Measurements from ENCODE around the gene IL17C. TPM values are rescaled to one million over a fixed set of nuclear protein-coding genes. Genes with fewer than 3 reads are reported as not detected.

Gene IL17C
- total RNA-seq, 1 experiment from 2014 or later: not detected

DNA sequence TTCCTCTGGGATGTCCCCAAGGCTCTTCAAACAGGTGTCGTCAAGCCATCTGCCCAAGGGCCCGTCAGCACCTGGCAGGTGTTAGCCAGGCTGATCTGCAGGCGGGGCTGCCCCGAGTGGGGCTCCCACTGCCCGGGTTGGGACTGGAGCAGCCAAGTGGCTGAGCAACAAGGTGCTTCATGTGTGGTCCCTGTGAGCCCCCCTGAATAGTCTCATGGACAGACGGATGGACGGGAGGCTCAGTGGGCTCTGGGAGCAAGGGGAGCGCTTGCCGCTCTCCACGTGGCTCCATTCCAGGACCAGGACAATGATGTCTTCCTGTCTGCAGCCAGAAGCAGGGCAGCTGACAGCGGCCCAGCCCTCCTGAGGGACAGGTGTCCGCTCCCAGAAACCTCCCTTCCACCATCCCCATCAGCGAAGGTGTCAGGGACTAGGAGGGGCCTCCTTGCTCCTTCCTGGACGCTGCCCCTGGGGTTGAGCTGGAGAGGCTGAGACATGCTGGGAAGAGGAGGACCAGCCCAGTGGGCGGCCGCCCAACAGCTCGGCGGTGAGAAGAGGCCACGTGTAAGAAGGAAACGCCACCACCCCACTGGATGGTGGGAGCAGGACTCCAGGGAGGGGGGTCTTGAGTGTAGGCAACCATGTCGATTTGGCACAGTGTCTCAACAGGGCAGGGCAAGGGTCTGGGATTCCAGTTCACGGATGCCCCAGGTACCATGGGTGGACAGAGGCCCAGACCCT, 38.3 kb downstream of the IL17C start:
- Histone ChIP-seq H3K79me2 (ENCODE audit: low read length) (no peaks in the 10 kb centered on the region), H3K9ac (ENCODE audit: low read length) (no peak overlapping the region), H3K36me3 (ENCODE audit: low read depth, low read length) (no peaks in the 10 kb centered on the region), H4K20me1 (ENCODE audit: low read length) (no peaks in the 10 kb centered on the region), H3K27me3 (ENCODE audit: low read length) (no peaks in the 10 kb centered on the region), H3F3A (ENCODE audit: low read length, unreplicated experiment) (no peaks in the 10 kb centered on the region), H3K9me3 (ENCODE audit: low read length) (no peaks in the 10 kb centered on the region), H3K4me1 (ENCODE audit: insufficient read depth, low read length) (peaks cover 6% of the 10 kb centered on the region; the same call in 1 of the 2 replicates), H3K9me2 (replicated peaks; ENCODE audit: low read length) (no peaks in the 10 kb centered on the region), H3K4me3 (ENCODE audit: low read length) (no peak overlapping the region), H2AFZ (ENCODE audit: low read length) (no peak overlapping the region), H3K27ac (ENCODE audit: low read length) (no peak overlapping the region), H3K4me2 (ENCODE audit: low read length) (no peak overlapping the region)
- POLR2A ChIA-PET (ENCODE audit: unreplicated experiment): no interaction called here
- no peak for DNase-seq
- ATAC-seq: no peak
- BruUV-seq (replicated peaks): no TSS peak
- intact Hi-C loops (cut with micrococcal nuclease): no loop called here
- CTCF ChIA-PET: no interaction called here
- no peak for TF ChIP-seq EZH2phosphoT487 (IDR thresholded peaks at IDR 0.05; ENCODE audit: borderline replicate concordance, low read length)
- TF ChIP-seq, protein P1, sequence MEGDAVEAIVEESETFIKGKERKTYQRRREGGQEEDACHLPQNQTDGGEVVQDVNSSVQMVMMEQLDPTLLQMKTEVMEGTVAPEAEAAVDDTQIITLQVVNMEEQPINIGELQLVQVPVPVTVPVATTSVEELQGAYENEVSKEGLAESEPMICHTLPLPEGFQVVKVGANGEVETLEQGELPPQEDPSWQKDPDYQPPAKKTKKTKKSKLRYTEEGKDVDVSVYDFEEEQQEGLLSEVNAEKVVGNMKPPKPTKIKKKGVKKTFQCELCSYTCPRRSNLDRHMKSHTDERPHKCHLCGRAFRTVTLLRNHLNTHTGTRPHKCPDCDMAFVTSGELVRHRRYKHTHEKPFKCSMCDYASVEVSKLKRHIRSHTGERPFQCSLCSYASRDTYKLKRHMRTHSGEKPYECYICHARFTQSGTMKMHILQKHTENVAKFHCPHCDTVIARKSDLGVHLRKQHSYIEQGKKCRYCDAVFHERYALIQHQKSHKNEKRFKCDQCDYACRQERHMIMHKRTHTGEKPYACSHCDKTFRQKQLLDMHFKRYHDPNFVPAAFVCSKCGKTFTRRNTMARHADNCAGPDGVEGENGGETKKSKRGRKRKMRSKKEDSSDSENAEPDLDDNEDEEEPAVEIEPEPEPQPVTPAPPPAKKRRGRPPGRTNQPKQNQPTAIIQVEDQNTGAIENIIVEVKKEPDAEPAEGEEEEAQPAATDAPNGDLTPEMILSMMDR (conservative IDR thresholded peaks at IDR 0.05; ENCODE audit: low read depth, low read length): no peak
- TF ChIP-seq EZH2 (IDR thresholded peaks at IDR 0.05; ENCODE audit: low read length, unreplicated experiment): no peak

DNA sequence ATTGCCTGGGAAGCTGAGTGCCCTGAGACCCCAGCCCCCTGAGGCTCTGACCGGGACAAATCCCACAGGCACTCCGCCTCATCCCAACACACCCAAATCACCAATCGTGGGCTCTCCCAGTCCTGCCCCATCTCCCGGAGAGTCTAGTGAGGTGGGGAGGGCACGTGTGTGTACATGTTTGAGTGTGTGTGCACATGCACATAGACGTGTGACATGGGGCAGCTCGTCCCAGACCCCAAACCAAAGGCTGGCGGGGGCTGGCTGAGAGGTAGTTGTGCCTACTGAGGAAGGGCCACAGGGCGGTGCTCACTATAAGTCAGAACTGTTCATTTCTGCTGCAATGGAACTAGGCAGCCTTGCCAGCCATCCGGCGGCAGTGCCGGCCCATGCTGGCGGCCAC, 39.3 kb downstream of the IL17C start:
- Histone ChIP-seq H3K4me1 (ENCODE audit: insufficient read depth, low read length) (peaks cover 6% of the 10 kb centered on the region; the same call in 1 of the 2 replicates), H3K4me3 (ENCODE audit: low read length) (no peak overlapping the region), H3K27me3 (ENCODE audit: low read length) (no peaks in the 10 kb centered on the region), H3K9me2 (replicated peaks; ENCODE audit: low read length) (no peaks in the 10 kb centered on the region), H3K9ac (ENCODE audit: low read length) (no peak overlapping the region), H3K27ac (ENCODE audit: low read length) (no peak overlapping the region), H3F3A (ENCODE audit: low read length, unreplicated experiment) (no peaks in the 10 kb centered on the region), H3K9me3 (ENCODE audit: low read length) (no peaks in the 10 kb centered on the region), H3K4me2 (ENCODE audit: low read length) (no peak overlapping the region), H3K79me2 (ENCODE audit: low read length) (no peaks in the 10 kb centered on the region), H2AFZ (ENCODE audit: low read length) (no peak overlapping the region), H4K20me1 (ENCODE audit: low read length) (no peaks in the 10 kb centered on the region), H3K36me3 (ENCODE audit: low read depth, low read length) (no peaks in the 10 kb centered on the region)
- intact Hi-C loops (cut with micrococcal nuclease): no loop called here
- BruUV-seq (replicated peaks): no TSS peak
- ATAC-seq: no peak
- POLR2A ChIA-PET (ENCODE audit: unreplicated experiment): no interaction called here
- TF ChIP-seq EZH2phosphoT487 (IDR thresholded peaks at IDR 0.05; ENCODE audit: borderline replicate concordance, low read length) (no peak), EZH2 (IDR thresholded peaks at IDR 0.05; ENCODE audit: low read length, unreplicated experiment) (no peak)
- TF ChIP-seq, protein P1 (conservative IDR thresholded peaks at IDR 0.05; ENCODE audit: low read depth, low read length): no peak
- CTCF ChIA-PET: no interaction called here
- no peak for DNase-seq

DNA sequence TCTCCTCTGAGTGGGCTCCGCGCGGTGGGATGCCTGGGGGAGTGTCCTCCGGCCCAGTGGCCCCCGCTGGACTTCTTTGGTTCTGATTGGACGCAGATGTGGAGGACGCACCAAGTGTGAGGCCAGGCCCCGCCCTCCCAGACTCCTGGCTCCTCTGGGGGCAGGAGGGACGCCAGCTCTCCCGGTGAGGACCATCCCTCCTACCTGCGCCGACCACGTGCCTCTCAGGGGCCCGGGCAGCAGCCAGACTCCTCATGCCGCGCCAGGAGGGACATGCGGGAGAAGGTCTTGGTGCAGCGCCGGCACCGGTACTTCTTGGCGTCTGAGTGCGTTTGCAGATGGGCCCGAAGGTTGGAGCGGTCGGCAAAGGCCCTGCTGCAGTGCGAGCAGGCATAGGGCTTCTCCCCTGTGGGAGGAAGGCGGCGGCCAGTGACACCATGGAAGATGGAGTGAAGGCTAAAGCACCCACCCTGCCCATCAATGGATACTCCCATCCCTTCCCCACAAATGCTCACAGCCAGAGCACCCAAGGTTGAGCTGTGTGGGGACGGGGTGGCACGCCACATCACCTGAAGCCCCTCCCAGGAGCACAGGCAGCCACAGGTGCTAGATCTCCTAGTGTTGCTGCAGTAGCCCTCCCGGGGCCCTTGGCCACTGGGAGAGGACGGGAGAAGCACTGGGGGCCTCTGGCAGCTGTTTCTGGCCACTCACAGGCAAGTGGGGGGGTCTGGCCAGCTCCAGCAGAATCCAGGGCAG, 40.0 kb downstream of the IL17C start:
- Histone ChIP-seq H3K27me3 (ENCODE audit: low read length) (no peaks in the 10 kb centered on the region), H3F3A (ENCODE audit: low read length, unreplicated experiment) (no peaks in the 10 kb centered on the region), H3K79me2 (ENCODE audit: low read length) (no peaks in the 10 kb centered on the region), H4K20me1 (ENCODE audit: low read length) (no peaks in the 10 kb centered on the region), H3K9me2 (replicated peaks; ENCODE audit: low read length) (no peaks in the 10 kb centered on the region), H3K4me3 (ENCODE audit: low read length) (no peak overlapping the region), H3K9me3 (ENCODE audit: low read length) (no peaks in the 10 kb centered on the region), H3K27ac (ENCODE audit: low read length) (no peak overlapping the region), H3K36me3 (ENCODE audit: low read depth, low read length) (no peaks in the 10 kb centered on the region), H3K9ac (ENCODE audit: low read length) (no peak overlapping the region), H3K4me2 (ENCODE audit: low read length) (no peak overlapping the region), H3K4me1 (ENCODE audit: insufficient read depth, low read length) (peaks cover 6% of the 10 kb centered on the region; the same call in 1 of the 2 replicates), H2AFZ (ENCODE audit: low read length) (no peak overlapping the region)
- CTCF ChIA-PET: no interaction called here
- intact Hi-C loops (cut with micrococcal nuclease): no loop called here
- POLR2A ChIA-PET (ENCODE audit: unreplicated experiment): no interaction called here
- ATAC-seq (no peak; the same call in 1 of the 2 replicates), DNase-seq (no peak)
- no TSS peak for BruUV-seq (replicated peaks)
- TF ChIP-seq, protein P1 (conservative IDR thresholded peaks at IDR 0.05; ENCODE audit: low read depth, low read length): no peak
- TF ChIP-seq EZH2phosphoT487 (IDR thresholded peaks at IDR 0.05; ENCODE audit: borderline replicate concordance, low read length) (no peak), EZH2 (IDR thresholded peaks at IDR 0.05; ENCODE audit: low read length, unreplicated experiment) (no peak)
